SK-N-SH treated with all-trans-retinoic acid at 6 μM for 48 hours (cell line): ENCODE results near the gene ANKRD40CL.
A peak's percentile ranks its signal among the peaks of the same experiment; 100 is the strongest.

ENCODE experiments used
- ATAC-seq: fragments of 200-7000 bp; cut with Tn5 transposase; 3 replicates; pipeline ENCODE4 v1.9.1; 2020; ENCODE audit warnings: mild to moderate bottlenecking, moderate library complexity
- ARNTL ChIP-seq: fragments of 450-650 bp; formaldehyde crosslinking; IDR thresholded peaks from 2 replicates; pipeline ENCODE4 v1.5.0; 2020; ENCODE audit warnings: low read depth, mild to moderate bottlenecking, moderate library complexity, borderline replicate concordance
- BACH2 ChIP-seq: fragments of 250-450 bp; sonication (Bioruptor Pico); IDR thresholded peaks from 2 replicates; pipeline ENCODE4 v1.9.0; 2021; ENCODE audit warnings: mild to moderate bottlenecking, borderline replicate concordance
- CREB5 ChIP-seq: fragments of 250-450 bp; sonication (Bioruptor Pico); IDR thresholded peaks from 2 replicates; pipeline ENCODE4 v1.5.1; 2020; ENCODE audit warnings: low read depth, mild to moderate bottlenecking, moderate library complexity
- CSDC2 ChIP-seq: fragments of 250-450 bp; sonication (Bioruptor Pico); IDR thresholded peaks from 2 replicates; pipeline ENCODE4 v1.5.0; 2020; ENCODE audit warnings: mild to moderate bottlenecking, moderate library complexity
- CSRNP3 ChIP-seq: fragments of 250-450 bp; sonication (Bioruptor Pico); IDR thresholded peaks from 2 replicates; pipeline ENCODE4 v1.5.1; 2021; ENCODE audit warnings: mild to moderate bottlenecking, moderate library complexity
- ESRRG ChIP-seq: fragments of 250-450 bp; sonication (Bioruptor Pico); IDR thresholded peaks from 2 replicates; pipeline ENCODE4 v1.6.1; 2021; ENCODE audit warnings: mild to moderate bottlenecking
- GLIS3 ChIP-seq: fragments of 250-450 bp; sonication (Bioruptor Pico); IDR thresholded peaks from 2 replicates; pipeline ENCODE4 v1.5.0; 2020; ENCODE audit warnings: mild to moderate bottlenecking, moderate library complexity
- ISL1 ChIP-seq: fragments of 250-450 bp; sonication (Bioruptor Pico); IDR thresholded peaks from 2 replicates; pipeline ENCODE4 v2.1.2; 2022; ENCODE audit warnings: mild to moderate bottlenecking, moderate library complexity
- OSR1 ChIP-seq: fragments of 250-450 bp; sonication (Bioruptor Pico); IDR thresholded peaks from 2 replicates; pipeline ENCODE4 v1.8.0; 2022; ENCODE audit warnings: moderate library complexity, mild to moderate bottlenecking, inconsistent platforms
- PPARA ChIP-seq: fragments of 250-450 bp; sonication (Bioruptor Pico); IDR thresholded peaks from 2 replicates; pipeline ENCODE4 v1.5.0; 2020; ENCODE audit warnings: mild to moderate bottlenecking, borderline replicate concordance
- RARB ChIP-seq: fragments of 250-450 bp; sonication (Bioruptor Pico); IDR thresholded peaks from 2 replicates; pipeline ENCODE4 v1.8.0; 2021; ENCODE audit warnings: mild to moderate bottlenecking, moderate library complexity
- SNAI2 ChIP-seq: fragments of 250-450 bp; sonication (Bioruptor Pico); IDR thresholded peaks from 2 replicates; pipeline ENCODE4 v1.5.0; 2020; ENCODE audit warnings: mild to moderate bottlenecking, moderate library complexity
- TCF4 ChIP-seq: fragments of 250-450 bp; sonication (Bioruptor Pico); IDR thresholded peaks from 2 replicates; pipeline ENCODE4 v1.8.0; 2021; ENCODE audit warnings: mild to moderate bottlenecking, moderate library complexity, borderline replicate concordance
- TOX ChIP-seq: fragments of 250-450 bp; sonication (Bioruptor Pico); IDR thresholded peaks from 2 replicates; pipeline ENCODE4 v1.8.0; 2021; ENCODE audit warnings: mild to moderate bottlenecking, moderate library complexity, borderline replicate concordance
- TSHZ2 ChIP-seq: fragments of 250-450 bp; sonication (Bioruptor Pico); IDR thresholded peaks from 2 replicates; pipeline ENCODE4 v1.5.0; 2020; ENCODE audit warnings: mild to moderate bottlenecking, moderate library complexity
- ZC3H10 ChIP-seq: fragments of 250-450 bp; sonication (Bioruptor Pico); IDR thresholded peaks from 2 replicates; pipeline ENCODE4 v1.5.1; 2021; ENCODE audit warnings: mild to moderate bottlenecking, moderate library complexity
- ZFP3 ChIP-seq: fragments of 250-450 bp; sonication (Bioruptor Pico); IDR thresholded peaks from 2 replicates; pipeline ENCODE4 v1.5.0; 2020; ENCODE audit warnings: mild to moderate bottlenecking, moderate library complexity
- ZFP30 ChIP-seq: fragments of 450-650 bp; formaldehyde crosslinking; IDR thresholded peaks from 2 replicates; pipeline ENCODE4 v1.5.0; 2022; ENCODE audit warnings: mild to moderate bottlenecking, moderate library complexity
- ZNF70 ChIP-seq: fragments of 450-650 bp; formaldehyde crosslinking; IDR thresholded peaks from 2 replicates; pipeline ENCODE4 v1.5.0; 2020; ENCODE audit warnings: mild to moderate bottlenecking, moderate library complexity
- ZNF8 ChIP-seq: fragments of 450-650 bp; formaldehyde crosslinking; IDR thresholded peaks from 2 replicates; pipeline ENCODE4 v1.5.0; 2020; ENCODE audit warnings: mild to moderate bottlenecking, moderate library complexity
- TF ChIP-seq, protein P1 (sequence below): fragments of 250-450 bp; sonication (Bioruptor Pico); IDR thresholded peaks from 2 replicates; pipeline ENCODE4 v1.8.0; 2021; ENCODE audit warnings: low read depth, mild to moderate bottlenecking, moderate library complexity, borderline replicate concordance

The ANKRD40CL gene

GRCh38 chr17:50785126-50785525 is 17.8 kb upstream of the ANKRD40CL start:
- TF ChIP-seq ZC3H10 (CRISPR knock-in tag) (no peak), ARNTL (CRISPR knock-in tag) (no peak), RARB (CRISPR knock-in tag) (no peak), GLIS3 (CRISPR knock-in tag) (no peak), SNAI2 (no peak)
- TF ChIP-seq, protein P1, sequence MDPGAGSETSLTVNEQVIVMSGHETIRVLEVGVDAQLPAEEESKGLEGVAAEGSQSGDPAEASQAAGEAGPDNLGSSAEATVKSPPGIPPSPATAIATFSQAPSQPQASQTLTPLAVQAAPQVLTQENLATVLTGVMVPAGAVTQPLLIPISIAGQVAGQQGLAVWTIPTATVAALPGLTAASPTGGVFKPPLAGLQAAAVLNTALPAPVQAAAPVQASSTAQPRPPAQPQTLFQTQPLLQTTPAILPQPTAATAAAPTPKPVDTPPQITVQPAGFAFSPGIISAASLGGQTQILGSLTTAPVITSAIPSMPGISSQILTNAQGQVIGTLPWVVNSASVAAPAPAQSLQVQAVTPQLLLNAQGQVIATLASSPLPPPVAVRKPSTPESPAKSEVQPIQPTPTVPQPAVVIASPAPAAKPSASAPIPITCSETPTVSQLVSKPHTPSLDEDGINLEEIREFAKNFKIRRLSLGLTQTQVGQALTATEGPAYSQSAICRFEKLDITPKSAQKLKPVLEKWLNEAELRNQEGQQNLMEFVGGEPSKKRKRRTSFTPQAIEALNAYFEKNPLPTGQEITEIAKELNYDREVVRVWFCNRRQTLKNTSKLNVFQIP (CRISPR knock-in tag), result no peak
- TF ChIP-seq, all 23 proteins: peak for 0
- no peak for ATAC-seq

DNA sequence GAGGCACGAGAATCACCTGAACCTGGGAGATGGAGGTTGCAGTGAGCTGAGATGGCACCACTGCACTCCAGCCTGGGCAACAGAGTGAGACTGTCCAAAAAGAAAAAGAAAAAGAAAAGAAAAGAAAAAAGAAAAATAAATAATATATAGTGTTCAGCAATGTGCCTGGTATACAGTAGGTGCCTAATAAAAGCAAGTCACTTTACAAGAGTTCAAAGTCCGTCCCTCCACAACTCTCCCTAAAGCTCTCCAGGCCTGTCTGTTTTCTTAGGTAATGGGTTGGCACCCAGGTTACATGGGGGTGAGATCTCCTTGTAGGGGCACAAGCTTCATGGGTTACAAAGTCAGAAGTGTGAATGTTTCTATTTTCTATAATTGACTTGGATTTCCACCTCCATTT is 16.6 kb upstream of the ANKRD40CL start:
- no peak for ATAC-seq
- no peak for TF ChIP-seq BACH2 (CRISPR knock-in tag)
- no peak for TF ChIP-seq CSDC2 (CRISPR knock-in tag)
- no peak for TF ChIP-seq ARNTL (CRISPR knock-in tag)
- TF ChIP-seq ZNF70 (CRISPR knock-in tag), result no peak
- no peak for TF ChIP-seq RARB (CRISPR knock-in tag)
- TF ChIP-seq TSHZ2 (CRISPR knock-in tag), result no peak
- no peak for TF ChIP-seq CSRNP3 (CRISPR knock-in tag)
- TF ChIP-seq OSR1 (CRISPR knock-in tag), result no peak
- TF ChIP-seq ZFP30 (CRISPR knock-in tag), result no peak
- TF ChIP-seq ESRRG (CRISPR knock-in tag), result no peak
- TF ChIP-seq, protein P1 (CRISPR knock-in tag), result no peak
- no peak for TF ChIP-seq ZFP3
- no peak for TF ChIP-seq TOX
- TF ChIP-seq, all 23 proteins: peak for 0

DNA sequence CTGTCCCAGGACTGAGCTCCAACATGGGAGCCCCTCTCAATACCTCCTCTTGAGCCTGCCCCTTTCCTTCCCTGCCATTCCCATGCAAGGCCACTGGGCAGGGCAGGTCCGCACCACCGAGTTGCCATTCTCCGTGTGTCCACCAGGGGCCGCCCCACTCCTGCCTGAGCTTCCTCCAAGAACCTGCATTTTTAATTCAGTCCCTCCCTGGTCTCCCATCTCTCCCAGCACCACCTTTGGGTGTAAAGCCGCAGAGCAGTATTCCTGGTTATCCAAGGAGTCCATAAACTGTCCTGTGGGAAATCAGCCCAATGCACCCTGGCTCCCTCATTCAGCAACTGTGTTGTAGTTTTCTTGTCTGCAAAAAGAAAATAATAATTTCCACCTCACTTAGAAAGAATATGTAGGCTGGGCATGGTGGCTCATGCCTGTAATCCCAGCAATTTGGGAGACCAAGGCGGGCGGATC is 15.9 kb upstream of the ANKRD40CL start:
- peak; percentile 99 for ATAC-seq
- TF ChIP-seq BACH2 (CRISPR knock-in tag) (no peak), ZNF70 (CRISPR knock-in tag) (peak; percentile 91)

- ATAC-seq, result no peak
- TF ChIP-seq BACH2 (CRISPR knock-in tag) (no peak), ISL1 (CRISPR knock-in tag) (no peak), ZNF8 (CRISPR knock-in tag) (no peak), TCF4 (no peak), CREB5 (CRISPR knock-in tag) (no peak), PPARA (CRISPR knock-in tag) (no peak)
These were observed 13.8 kb upstream of the ANKRD40CL start for GRCh38 chr17:50781167-50781566.
